Fibroblast of skin of back (primary cell): ENCODE results near the gene CRB3.

ENCODE experiments used
- DNase-seq: peaks from one replicate; pipeline ENCODE4 v3.0.0-alpha.2; 2013

The CRB3 gene

DNA sequence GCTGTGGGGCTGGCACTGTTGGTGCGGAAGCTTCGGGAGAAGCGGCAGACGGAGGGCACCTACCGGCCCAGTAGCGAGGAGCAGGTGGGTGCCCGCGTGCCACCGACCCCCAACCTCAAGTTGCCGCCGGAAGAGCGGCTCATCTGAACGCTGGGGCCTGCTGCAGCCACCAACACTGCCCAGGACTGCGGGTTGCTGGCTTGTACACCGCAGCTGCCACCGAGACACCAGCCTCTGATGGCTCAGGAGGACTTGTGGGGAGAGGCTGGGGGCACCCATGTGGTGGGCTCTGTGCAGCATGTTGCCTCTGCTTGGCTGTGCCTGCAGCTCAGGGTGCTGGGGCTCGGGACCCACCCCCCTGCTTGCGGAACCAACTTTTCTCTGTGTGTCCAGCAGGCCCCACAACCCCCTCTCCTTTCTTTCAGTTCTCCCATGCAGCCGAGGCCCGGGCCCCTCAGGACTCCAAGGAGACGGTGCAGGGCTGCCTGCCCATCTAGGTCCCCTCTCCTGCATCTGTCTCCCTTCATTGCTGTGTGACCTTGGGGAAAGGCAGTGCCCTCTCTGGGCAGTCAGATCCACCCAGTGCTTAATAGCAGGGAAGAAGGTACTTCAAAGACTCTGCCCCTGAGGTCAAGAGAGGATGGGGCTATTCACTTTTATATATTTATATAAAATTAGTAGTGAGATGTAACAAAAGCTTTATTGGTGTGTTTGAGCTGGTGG is 2.6 kb downstream of the CRB3 start:
- no peak for DNase-seq

DNA sequence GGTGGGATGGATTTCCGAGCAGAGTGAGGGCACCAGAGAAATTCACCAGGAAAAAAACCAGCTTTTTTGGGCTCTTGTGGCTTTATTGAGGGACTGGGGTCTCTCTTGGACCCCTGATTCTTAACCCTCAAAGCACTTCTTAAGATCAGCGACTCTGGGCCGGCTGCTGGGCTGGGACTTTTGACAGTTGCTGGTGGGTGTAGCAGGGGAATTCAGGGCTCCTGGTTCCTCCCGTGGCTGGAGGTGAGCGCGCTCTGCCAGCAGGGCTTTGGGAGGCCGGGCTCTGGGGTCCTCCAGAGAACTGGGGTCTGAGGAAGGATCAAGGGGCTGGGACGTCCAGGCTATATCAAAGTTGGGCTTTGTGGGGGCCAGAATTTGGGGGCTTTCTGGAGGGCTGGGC is 3.3 kb downstream of the CRB3 start:
- DNase-seq: no peak

DNA sequence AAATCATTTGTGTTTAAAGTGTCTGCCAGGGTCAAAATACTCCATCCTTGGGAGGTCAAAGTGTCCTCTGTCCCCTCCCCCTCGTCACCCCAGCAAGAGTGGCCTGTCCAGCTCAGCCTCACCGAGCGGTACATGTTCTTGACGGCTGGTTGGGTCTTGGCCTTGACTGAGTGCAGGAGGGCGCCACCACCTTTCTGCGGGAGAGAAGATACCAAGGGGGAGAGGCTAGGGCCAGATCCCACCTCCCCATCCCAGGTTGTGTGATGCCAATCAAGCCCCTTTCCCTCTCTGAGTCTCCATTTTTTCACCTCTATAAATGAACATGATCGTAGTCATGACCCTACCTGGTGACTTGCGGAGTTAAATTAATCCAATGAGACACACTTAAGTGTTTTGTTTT is 6.1 kb downstream of the CRB3 start:
- DNase-seq: no peak

DNA sequence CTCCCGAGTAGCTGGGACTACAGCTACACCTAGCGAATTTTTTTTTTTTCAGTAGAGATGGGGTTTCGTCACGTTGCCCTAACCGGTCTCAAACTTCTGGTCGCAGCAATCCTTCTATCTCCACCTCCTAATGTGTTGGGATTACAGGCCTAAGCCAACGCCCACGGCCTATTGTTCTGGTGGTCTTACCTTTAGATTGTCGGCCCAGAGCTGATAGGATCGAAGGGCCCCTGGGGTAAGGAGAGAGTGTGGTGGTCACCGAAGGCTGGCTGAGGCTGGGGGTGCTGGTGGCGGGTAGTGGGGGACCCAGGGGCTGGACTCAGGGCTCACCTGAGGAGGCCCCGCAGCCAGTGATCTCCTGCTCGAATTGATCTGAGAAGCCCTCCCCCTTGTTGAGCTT is 7.0 kb downstream of the CRB3 start:
- DNase-seq: no peak

DNA sequence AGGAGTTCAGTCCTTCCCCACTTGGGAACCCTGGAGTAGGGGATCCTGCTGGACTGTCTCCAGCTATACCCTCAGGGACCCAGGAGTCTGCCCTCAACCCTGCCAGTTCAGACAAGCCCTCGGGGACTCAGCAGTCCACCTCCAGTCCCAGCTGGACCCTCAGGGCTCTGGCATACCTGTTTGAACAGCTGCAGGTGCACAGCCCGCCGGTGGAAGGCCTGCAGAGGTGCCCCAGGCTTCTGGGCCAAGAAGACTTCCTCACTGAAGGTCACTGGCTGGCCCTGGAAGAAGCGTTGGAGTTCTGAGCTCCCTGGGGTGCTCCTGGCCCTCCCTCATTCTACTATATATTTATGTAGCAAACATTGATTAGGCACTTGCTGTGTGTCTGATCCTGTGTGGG is 8.6 kb downstream of the CRB3 start:
- DNase-seq: no peak

DNA sequence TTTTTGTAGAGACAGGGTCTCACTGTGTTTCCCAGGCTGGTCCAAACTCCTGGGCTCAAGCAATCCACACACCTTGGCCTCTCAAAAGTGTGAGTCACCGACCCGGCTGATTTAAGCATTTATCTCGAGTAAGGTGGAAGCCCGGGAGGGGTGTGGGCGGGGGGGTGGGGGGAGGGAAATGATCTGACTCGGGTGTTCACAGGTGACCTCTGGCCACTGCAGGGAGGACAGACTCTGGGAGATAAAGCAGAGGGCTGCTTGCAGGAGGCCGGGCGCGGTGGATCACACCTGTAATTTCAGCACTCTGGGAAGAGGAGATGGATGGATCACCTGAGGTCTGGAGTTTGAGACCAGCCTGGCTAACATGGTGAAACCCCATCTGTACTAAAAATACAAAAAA is 9.6 kb downstream of the CRB3 start:
- no peak for DNase-seq

DNA sequence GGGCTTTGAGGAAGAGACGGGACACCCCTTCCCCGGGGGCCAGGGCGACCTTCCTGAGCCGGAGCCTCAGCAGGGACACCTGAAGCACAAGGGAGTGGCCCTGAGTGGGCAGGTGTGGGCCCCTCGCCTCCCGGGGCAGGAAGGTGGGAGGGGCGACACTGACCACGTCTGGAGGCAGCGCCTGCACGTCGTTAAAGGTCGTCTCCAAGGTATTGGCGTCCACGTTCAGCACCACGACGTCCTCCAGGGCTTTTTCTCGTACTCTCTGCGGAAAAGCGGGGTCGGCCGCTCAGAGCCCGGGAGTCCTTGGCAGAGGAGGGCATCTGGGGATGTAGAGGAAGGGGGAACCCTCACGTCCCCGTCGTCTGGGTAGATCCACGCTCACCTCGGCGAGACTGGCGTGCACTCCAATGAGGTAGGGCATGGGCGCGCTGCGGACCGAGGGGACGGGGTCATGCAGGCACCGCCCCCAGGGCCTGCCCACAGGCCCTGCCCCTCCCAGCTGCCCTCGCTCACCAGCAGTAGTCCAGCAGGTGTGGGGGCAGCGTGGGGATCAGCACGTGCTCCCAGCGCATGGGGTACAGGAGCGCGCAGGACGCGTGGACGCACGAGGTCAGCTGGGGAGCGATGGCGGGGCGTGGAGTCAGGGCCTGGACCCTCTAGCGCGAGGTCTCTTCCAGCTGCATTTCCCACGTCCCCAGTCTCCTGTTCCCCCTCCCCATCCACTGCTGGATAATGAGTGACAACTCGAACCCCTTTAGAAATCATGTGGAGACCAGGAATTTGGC is 11.4 kb downstream of the CRB3 start:
- DNase-seq: no peak

DNA sequence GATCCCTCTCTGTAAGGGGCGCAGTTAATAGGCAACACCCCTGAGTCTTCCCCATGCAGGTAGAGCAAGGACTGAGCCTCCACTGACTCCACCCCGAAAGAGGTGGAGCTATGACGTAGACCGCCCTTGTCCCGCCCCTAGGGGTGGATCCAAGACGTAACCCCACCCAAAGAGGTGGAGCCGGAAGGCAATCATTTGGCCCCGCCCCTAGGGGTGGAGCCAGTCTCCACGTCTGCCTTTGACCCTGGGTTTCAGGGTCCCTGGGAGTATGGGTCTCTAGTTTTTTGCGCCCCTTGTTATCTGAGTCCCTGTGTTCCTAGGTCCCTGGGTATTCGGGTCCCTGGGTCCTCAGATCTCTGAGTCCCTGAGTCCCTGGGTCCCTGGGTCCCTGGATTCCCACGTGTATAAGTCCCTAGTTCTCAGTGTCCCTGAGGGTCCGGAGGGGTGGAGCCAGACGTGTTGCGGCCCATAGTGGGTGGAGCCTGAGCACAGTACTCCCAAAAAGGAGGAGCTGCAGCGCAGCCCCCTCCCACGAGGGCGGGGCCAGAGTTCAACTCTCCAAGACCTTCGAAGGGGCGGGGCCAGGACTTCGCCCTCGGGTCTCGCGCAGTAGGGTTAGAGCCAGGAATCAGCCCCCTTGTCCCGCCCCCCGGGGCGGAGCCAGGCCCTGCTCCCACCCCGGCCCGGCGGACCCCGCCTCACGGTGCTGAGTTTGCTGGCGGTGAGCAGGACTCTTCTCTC is 12.3 kb downstream of the CRB3 start:
- DNase-seq: peak; percentile 43

DNA sequence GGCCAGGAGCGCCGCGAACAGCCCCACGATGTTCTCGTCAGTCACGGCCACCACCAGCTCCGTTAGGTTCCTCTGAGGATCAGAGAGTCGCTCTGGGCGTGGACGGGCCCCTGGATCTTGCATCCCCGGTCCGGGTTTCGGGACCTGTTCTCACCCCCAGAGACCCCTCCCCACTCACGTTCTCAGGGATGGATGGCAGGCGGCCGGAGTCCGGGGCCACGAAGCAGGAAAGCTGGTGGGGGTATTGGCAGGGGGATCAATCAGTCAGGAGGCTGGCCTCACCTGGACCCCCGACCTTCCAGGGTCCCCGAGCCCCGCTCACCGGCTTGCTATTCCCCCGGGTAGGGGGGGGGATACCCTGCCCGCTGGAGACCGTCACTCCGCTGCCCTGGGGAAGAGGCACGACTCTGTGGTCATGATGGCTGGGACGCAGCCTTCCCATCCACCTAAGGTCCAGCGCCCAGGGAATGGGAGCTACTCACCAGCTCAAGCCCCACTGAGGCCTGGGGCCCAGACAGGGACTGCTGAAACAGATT is 12.9 kb downstream of the CRB3 start:
- no peak for DNase-seq

DNA sequence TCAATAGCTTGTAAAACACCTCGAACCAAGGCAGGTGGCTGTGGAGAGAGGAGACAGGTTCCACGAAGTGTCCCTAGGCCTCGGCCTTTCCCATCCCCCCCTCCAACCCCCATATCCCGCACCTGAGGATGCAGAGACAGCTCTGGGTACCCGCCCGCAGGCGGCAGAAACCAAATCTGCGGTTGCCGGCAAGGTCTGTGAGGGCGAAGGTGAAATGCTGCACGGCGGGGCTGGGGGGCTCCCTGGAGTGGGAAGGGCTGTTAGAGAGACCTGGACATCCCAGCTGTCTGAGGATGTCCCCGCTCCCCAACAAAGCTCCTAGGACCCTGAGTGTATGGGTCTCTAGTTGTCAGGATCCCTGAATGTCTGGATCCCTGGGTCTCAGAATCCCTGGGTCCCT is 14.7 kb downstream of the CRB3 start:
- no peak for DNase-seq

DNA sequence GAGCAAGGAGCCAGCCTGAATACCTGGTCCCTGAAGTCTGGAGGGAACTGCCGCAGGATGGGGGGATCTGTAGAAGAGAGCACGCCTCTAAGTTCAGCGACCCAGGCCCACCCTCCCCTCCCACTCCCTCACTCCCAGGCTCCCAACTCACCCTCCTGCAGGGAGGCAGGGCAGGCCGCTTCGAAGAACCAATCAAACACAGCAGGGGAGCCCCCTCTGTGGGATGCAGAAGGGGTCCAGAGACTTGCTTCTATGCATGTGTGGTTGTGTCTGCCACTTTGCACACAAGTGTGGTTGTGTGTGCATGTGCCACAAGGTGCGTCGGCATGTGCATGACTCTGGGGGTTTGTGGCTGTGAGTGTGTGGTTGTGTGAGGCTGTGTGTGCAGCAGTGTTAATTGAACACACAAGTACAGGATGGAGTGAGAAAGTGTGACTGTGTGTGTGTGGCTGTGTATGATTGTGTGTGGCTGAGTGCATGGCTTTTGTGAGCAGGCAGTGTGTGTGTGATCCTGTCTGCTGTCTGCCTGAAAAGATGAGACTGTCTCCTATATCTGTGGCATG is 15.8 kb downstream of the CRB3 start:
- DNase-seq: no peak

DNA sequence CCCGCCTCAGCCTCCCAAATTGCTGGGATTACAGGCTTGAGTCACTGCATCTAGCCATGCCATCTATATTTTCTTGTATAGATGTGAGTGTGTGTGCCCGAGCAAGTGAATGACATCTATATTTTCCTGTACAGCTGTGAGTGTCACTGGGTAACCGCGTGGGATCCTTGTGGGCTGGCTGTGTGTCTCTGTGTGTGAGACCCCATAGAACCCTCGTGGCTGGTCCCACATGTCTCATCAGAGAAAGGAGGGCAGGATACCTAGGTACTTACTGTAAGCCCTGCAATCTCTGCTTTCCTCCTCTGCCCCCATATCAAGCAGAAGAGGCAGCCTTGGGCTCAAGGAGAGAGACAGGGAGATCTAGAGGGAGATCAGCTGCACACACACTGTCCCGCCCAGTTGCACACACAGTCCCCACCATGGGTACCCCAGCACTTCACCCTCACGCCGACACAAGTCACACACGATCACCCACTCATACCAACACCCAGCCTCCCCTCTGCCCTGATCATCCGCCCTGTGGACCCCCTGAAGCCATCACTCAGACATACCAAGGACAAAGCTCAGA is 16.9 kb downstream of the CRB3 start:
- DNase-seq: no peak

DNA sequence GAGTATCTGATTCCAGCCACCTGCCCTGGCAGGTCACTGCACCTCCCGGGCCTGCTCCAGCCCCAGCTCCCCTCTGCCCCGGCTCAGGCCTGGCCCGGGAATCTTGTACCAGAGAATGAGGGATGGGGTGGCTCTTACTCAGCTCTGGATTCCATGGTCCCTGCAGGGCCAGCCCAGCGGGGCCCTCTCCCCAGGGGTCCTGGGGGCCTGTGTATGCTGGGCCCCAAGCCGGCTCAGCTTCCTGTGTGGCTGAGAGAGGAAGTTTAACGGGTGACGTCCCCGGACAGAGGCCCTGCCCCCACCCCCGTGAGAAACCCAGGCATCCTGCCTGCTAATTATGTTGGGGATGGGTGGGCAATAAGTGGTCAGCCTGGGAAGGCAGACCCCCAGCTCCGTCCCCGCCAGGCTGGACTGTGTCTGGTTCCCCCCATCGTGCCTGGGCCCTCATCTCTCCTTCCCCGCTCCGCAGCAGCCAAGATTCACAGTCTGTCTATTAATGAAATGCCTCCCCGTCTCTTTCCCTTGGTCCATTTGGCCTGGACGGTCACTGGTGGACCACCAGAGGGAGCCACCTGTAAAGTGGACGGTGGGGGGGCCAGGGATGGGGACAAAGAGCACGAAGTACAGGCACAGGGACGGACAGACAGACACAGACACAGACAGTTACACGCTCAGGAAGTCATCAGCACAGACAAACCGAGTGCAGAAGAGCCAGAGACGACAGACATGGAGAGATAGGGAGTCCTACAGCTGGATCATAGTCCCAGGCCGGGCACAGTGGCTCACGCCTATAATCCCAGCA is 17.7 kb downstream of the CRB3 start, which contains the start of gene DENND1C:
DENND1C (minus strand) TSS at position 247 of the 802 bp plus-strand sequence; CDS start at position 155, 92 bp downstream.
- no peak for DNase-seq

DNA sequence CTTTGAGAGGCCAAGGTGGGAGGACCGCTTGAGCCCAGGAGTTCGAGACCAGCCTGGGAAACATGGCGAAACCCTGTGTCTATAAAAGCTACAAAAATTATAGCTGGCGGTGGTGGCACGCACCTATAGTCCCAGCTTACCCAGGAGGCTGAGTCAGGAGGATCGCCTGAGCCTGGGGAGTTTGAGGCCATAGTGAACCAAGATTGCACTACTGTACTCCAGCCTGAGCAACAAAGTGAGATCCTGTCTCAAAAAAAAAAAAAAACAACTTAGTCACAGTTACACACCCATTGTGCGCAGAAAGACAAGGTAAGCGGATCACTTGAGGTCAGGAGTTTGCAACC is 18.2 kb downstream of the CRB3 start:
- no peak for DNase-seq

DNA sequence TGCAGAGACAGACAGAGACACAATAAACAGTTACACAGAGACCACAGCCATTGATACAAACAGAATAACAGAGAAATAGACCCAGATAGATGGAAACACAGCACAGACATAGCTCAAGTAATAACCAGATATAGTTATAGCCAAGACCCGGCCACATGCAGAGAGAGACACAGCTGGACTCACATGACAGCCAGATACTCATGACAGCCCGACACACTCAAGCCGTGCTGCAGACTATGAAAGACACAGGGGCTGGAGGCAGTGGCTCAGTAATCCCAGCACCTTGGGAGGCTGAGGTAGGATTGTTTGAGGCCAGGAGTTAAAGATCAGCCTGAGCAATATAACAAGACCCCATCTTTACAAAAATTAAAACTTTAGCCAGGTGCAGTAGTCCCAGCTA is 19.2 kb downstream of the CRB3 start:
- no peak for DNase-seq

DNA sequence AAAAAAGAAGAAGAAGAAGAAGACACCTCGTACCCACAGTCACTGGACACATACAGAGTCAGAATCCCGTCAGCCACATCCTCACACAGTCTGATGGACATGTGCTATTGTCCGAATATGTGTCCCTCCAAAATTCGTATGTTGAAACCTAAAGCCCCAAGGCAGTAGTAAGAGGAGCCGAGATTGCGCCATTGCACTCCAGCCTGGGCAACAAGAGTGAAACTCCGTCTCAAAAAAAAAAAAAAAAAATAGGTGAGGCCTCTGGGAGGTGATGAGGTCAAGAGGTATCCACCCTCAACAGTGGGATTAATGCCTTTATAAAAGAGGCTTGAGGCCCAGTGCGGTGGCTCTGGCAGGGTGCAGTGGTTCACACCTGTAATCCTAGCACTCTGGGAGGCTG is 20.2 kb downstream of the CRB3 start:
- no peak for DNase-seq

DNA sequence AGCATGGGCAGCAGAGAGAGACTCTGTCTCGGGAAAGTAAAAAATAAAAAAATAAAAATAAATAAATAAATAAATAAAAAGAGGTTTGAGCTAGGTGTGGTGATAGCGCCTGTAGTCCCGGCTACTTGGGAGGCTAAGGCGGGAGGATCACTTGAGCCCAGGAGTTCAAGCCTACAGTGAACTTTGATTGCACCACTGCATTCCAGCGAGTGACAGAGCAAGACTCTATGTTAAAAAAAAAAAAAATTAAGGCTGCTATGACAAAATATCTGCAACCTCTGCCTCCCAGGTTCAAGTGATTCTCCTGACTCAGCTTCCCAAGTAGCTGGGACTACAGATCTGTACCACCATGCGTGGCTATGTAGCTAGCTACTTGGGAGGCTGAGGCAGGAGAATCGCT is 20.8 kb downstream of the CRB3 start:
- DNase-seq: no peak

DNA sequence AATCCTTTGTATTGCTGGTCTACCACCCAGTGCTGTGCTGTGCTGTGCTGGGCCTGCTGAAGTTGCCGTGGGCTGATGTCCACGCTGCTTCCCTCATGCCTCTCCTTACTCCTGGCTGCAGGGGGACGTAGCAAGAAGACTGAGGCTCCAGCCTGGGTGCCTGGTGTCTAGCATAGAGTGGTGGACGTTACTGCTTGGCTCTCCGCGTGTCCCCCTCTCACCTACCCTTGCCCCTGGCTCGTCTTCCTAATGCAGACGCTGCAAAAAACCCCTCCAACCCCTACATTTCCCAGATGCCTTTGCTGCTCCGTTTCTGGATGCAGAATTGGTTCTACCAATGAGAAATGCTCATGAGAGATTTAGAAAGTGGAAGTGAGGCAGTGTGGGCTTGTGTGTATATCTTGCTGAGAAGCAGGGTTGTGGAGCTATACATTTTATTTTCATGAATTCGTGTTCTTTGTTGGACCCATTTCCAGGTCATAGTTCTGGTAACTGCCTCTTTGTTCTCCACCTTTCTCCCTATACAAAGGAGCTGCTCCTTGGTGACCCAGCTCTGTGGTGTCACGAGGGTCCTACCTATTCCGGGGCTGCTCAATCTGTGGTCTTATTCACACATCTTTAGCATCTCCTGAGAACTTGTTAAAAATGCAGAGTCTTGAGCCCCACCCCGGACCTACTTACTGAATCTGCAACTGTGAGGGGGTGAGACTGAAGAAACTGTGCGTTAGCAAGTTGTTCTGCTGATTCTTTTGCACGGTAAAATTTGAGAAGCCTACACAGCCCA is 25.4 kb downstream of the CRB3 start:
- DNase-seq: no peak

DNA sequence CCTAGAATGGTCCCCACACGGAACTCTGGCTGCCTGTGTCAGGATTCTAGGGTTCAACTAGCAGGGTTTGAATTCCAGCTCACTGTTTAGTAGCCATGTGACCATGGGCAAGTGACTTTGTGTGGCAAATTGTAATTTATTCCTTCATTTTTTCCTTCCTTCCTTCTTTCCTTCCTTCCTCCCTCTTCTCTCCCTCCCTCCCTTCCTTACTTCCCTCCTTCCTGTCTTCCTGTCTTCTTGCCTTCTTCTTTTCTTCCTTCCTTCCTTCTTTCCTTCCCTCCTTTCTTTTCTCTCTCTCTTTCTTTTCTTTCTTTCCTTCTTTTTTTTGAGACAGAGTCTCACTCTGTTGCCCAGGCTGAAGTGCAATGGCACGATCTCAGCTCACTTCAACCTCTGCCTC is 26.1 kb downstream of the CRB3 start:
- DNase-seq: no peak

DNA sequence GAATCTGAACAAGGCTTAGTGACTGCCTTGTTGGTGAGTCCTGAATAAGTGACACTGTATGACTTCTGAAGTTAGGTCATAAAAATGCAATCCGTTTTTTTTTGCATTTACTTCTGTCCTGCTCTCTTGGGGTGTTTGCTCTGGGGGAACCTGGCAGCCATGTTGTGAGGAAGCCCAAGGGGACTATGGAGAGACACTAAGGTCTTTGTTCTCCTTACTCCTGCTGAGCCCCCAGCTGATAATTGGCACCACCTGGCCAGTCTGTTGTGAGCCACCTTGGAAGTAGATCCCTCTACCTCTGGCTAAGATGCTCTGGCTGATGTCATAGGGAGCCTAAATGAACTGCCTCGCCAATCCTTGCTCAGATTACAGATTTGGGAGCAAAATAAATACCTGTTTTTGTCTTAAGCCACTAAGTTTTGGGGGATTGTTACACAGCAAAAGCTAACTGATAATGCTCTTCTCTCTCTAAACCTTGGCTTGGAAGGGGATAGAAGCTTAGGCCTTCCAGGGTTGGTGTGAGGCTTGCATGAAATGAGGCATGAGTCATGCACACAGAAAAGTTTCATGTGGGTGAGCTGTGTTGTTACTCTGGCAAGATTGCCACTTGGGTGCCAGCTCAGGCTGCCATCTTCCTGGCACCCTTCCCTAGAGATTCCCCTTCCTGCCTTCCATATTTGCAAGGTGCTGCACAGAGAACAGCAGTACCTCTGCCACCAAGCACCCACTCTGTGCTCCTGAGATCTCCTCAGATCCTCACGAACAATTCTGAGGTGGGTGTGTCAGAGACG is 27.9 kb downstream of the CRB3 start:
- DNase-seq: no peak
